ENCODE measurements around the gene ADAM15. TPM values are rescaled to one million over a fixed set of nuclear protein-coding genes. Genes with fewer than 3 reads are reported as not detected.
A peak's percentile ranks its signal among the peaks of the same experiment; 100 is the strongest.

The ADAM15 gene
- total RNA-seq, 1 experiment from 2014 or later, result 67.1 TPM

DNA sequence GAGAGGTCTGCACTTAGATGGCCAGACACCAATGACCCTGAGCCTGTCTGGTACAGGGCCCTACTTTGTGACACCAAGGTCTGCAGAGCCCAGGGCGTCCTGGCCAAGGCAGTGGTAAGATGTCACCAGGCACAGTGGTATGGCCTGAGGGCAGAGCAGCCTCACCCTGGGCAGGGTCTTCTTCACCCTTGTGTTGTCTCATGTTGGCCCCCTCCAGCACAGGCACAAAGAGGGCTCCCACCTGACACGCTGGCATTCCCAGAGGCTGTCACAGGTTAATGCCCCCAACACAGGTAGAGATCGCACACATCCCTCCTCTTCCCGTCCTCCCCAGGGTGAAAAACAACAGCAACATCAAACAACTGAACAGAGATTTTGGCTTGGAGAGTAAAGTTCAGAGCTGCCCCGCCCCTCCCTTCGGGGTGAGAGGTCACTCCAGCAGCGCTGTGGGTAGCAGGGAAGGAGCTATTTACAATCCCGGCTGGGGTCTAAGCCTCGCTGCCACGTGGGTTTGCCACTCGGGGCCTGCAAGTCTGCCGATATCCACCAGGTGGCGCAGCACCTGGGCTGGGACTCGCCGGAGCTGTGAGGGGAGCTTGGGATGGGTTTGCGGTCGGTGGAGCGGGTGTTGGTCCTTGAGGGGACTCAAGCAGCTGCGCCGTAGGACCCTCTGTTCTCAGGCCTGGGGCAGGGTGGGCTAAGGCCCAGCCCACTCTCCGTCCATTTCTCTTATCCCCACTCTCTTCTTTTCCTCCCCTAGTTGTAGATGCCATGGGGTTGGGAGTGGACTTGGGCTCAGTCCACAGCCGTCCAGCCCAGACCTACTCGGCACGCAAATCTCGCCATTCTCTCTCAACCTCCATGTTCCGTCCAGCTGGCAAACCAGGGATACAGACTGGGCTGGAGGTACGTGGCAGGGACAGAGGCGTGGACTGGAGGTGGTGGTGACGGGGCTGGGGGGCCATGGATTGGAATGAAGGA, 40.2 kb downstream of the ADAM15 start:
- peak; percentile 91 for DNase-seq (ENCODE audit: low read depth, low spot score)
- in situ Hi-C loops (cut with HindIII; ENCODE audit: low pct_unique_long_range_greater_than_20kb, low sequenced_read_pairs), result no loop called here

DNA sequence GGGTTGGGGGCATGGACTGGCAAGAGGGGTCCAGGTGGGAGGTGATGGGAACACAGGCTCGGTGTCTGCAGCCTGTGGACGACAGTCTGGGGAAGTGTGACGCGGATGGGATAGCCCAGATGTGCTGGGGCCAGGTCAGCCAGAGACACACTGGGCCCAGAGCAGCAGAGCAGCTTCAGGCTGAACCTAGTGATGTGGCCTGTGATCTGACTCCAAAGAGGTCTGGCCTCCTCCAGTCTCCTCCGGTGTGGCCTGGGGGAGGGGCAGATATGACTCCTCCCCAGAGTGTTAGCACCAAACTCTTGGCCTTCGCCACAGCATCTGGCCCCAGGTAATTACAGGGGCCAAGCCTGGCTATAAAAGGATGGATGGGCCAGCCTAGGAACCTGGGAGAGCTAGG, 41.0 kb downstream of the ADAM15 start:
- DNase-seq (ENCODE audit: low read depth, low spot score), result no peak
- in situ Hi-C loops (cut with HindIII; ENCODE audit: low pct_unique_long_range_greater_than_20kb, low sequenced_read_pairs), result no loop called here

DNA sequence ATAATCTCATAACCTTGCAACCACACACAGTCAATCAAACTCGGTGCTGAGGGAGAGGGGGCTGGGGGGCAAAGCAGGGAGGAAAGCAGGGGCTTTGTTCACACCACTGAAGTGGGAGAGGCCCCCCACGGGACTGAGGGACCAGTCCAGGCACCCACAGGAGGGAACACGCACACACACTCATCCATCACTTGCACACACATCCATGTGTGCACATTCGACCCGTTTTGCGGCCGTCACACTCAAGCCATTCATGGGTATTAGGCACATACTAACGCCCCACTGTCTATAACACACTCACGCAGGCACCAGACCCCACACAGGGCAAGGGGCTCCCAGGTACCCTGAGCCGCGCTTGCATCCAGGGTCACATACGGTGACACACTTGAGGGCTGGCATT, 41.5 kb downstream of the ADAM15 start:
- in situ Hi-C loops (cut with HindIII; ENCODE audit: low pct_unique_long_range_greater_than_20kb, low sequenced_read_pairs), result no loop called here
- DNase-seq (ENCODE audit: low read depth, low spot score), result no peak

DNA sequence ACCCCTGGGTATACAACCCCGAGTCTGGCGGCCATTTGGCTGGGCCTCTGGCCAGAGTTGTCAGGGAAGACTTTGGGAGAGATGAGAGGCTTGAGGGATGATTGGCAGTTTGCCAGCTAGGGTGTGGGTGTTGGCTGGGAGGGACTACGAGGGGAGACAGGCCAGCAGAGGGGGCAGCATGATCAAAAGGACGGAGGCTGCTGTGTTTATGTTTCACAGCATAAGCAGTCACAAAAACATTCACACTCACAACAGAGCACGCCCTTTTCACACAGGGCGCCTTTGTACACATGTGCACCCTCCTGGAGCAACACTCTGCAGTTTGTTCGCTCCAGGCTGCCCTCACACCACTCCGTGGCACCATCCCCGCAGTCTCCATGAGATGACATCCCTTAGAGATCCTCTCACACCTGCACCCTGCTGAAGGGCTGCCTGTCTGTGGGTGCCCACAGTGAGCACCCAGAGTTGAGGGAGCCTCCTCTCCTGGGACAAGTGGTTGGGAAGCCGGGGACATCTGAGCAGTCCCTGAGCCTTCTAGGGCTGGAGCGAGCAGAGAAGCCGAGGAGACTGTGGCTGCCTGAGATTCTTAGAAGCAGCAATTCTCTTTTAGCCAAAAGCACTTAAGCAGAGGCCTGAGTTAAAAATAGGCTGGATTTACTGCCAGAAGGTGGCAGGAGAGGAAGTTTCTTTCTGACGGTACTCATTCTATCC, 43.0 kb downstream of the ADAM15 start:
- peak; percentile 81 for DNase-seq (ENCODE audit: low read depth, low spot score)
- in situ Hi-C loops (cut with HindIII; ENCODE audit: low pct_unique_long_range_greater_than_20kb, low sequenced_read_pairs), result no loop called here

- in situ Hi-C loops (cut with HindIII; ENCODE audit: low pct_unique_long_range_greater_than_20kb, low sequenced_read_pairs), result no loop called here
Observed at GRCh38 chr1:155094622-155094948, 43.5 kb downstream of the ADAM15 start.

GRCh38 chr1:155099331-155099730, 48.2 kb downstream of the ADAM15 start:
- DNase-seq (ENCODE audit: low read depth, low spot score), result no peak
- in situ Hi-C loops (cut with HindIII; ENCODE audit: low pct_unique_long_range_greater_than_20kb, low sequenced_read_pairs), result no loop called here

More at GRCh38 chr1:155094622-155094948, 43.5 kb downstream of the ADAM15 start:
- no peak for DNase-seq (ENCODE audit: low read depth, low spot score)

DNA sequence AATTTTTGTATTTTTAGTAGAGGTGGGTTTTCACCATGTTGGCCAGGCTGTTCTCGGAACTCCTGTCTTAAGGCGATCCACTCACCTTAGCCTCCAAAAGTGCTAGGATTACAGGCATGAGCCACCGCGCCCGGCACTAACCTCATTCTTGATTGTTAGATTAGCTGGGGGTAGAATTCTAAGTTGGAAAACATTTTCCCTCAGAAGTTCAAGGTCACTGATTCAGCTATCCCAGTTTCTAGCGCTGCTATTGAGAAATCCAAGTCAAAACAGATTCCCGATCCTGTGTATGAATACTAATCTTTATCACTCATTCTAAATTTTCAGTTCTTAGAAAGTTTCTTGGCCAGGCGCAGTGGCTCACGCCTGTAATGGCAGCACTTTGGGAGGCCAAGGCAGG, 52.2 kb downstream of the ADAM15 start:
- in situ Hi-C loops (cut with HindIII; ENCODE audit: low pct_unique_long_range_greater_than_20kb, low sequenced_read_pairs), result no loop called here
- no peak for DNase-seq (ENCODE audit: low read depth, low spot score)

GRCh38 chr1:155104605-155105534, 53.8 kb downstream of the ADAM15 start:
- in situ Hi-C loops (cut with HindIII; ENCODE audit: low pct_unique_long_range_greater_than_20kb, low sequenced_read_pairs), result no loop called here
- no peak for DNase-seq (ENCODE audit: low read depth, low spot score)

DNA sequence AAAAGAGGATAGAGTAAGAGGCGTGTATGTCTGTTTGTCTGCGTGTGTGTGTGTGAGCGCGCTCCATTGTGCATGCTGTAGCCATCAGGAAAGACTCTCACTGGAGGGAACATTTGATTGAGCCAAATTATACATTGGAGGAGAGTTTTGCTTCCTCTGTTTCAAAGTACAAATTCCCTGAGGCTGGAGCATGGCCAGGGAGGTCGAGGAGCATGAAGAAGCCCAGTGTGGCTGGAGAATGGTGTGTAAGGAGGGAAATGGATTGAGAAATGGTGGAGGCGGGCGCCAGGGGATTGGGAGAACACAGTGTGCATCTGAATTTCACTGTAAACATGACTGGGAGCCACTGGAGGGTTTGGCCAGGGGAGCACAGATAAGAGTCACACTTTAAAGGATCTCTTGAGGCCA, 54.5 kb downstream of the ADAM15 start:
- in situ Hi-C loops (cut with HindIII; ENCODE audit: low pct_unique_long_range_greater_than_20kb, low sequenced_read_pairs), result no loop called here
- DNase-seq (ENCODE audit: low read depth, low spot score), result no peak

- no peak for DNase-seq (ENCODE audit: low read depth, low spot score)
- in situ Hi-C loops (cut with HindIII; ENCODE audit: low pct_unique_long_range_greater_than_20kb, low sequenced_read_pairs), result no loop called here
Observed at GRCh38 chr1:155106862-155107261, 55.7 kb downstream of the ADAM15 start.

- in situ Hi-C loops (cut with HindIII; ENCODE audit: low pct_unique_long_range_greater_than_20kb, low sequenced_read_pairs), result no loop called here
Observed at GRCh38 chr1:155107309-155108264, 56.5 kb downstream of the ADAM15 start.

DNA sequence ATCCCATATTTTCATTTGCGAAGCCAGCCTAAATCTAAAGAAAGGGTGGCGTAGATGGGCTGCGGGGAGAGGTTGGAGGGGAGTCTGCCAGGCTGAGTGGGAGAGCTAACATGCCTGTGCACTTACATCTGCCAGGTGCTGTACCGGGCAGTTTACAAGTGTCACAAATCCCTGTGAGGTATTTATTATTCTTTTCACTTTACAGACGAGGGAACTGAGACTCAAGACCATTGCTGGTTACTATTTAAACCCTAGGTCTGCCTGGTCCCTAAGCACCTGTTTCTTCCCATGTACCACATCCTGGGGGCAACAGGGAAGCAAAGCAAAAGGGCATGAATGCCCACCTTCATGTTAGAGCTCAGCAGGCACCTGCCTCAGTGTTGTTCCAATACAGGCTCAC, 57.2 kb downstream of the ADAM15 start:
- in situ Hi-C loops (cut with HindIII; ENCODE audit: low pct_unique_long_range_greater_than_20kb, low sequenced_read_pairs), result no loop called here
- DNase-seq (ENCODE audit: low read depth, low spot score), result no peak

More at GRCh38 chr1:155107309-155108264, 56.5 kb downstream of the ADAM15 start:
- no peak for DNase-seq (ENCODE audit: low read depth, low spot score)

DNA sequence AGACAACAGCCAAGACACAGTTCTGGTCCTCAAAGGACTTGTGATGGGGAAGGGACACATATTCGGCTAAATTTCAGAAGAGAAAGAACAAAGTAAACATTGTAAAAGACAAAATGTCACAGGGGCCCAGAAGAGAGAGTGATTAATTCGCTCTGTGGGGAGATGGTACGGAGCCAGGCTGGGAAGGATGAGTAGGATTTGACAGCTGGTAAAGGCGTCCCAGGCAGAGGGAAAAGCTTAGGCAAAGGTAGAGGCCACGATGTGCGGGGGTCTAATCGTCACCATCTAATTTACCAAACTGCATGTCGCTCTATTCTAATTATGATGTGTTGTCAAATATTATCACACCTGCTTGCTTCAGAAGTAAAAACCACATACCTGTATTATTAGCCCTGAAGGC, 59.3 kb downstream of the ADAM15 start:
- in situ Hi-C loops (cut with HindIII; ENCODE audit: low pct_unique_long_range_greater_than_20kb, low sequenced_read_pairs), result no loop called here
- no peak for DNase-seq (ENCODE audit: low read depth, low spot score)

DNA sequence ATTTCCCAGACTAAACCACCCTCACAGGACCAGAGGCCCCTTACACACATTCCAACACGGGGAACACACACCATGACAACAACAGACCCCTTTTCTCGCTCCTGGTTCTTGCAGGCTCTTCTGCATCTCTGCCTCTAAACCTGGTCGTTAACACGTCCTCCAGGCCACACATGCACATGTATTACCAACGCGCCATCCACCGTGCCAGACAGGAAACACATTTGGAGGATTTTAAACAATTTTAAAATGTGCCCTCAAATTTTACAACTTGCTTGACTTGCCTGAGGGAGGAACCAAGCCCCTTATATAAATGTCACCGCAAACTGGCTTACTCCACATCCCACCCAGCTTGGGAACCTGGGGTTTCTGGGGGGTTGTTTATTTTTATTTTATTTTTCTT, 59.7 kb downstream of the ADAM15 start:
- in situ Hi-C loops (cut with HindIII; ENCODE audit: low pct_unique_long_range_greater_than_20kb, low sequenced_read_pairs), result no loop called here
- no peak for DNase-seq (ENCODE audit: low read depth, low spot score)

All from SK-MEL-5 (cell line).